ENCODE results near the gene ARHGEF28.

ARHGEF28 gene

GRCh38 chr5:73745836-73746235 lies 119.8 kb downstream of the ARHGEF28 start:
- Histone ChIP-seq H3K79me2 (ENCODE audit: control insufficient read depth, low read length) (no peaks in the 10 kb centered on the region), H3K9me2 (replicated peaks; ENCODE audit: control insufficient read depth, low read length) (no peaks in the 10 kb centered on the region), H3K4me3 (ENCODE audit: low read length) (no peak overlapping the region), H3K27me3 (ENCODE audit: control insufficient read depth, low read length) (0 out of 2 replicates have a peak, but pooled peaks cover 4% of the 10 kb centered on the region), H3K27ac (ENCODE audit: low read depth, low read length) (no peak overlapping the region), H3K4me2 (ENCODE audit: low read length) (no peak overlapping the region), H3K4me1 (ENCODE audit: control insufficient read depth, low read length) (no peaks in the 10 kb centered on the region), H3F3A (ENCODE audit: control insufficient read depth, insufficient read depth) (no peaks in the 10 kb centered on the region), H3K9me3 (ENCODE audit: control insufficient read depth, insufficient read depth, low read length) (no peaks in the 10 kb centered on the region), H3K36me3 (ENCODE audit: control insufficient read depth, low read length) (no peaks in the 10 kb centered on the region), H4K20me1 (ENCODE audit: control insufficient read depth, insufficient read depth, low read depth, low read length) (no peaks in the 10 kb centered on the region)
- TF ChIP-seq, protein P1, sequence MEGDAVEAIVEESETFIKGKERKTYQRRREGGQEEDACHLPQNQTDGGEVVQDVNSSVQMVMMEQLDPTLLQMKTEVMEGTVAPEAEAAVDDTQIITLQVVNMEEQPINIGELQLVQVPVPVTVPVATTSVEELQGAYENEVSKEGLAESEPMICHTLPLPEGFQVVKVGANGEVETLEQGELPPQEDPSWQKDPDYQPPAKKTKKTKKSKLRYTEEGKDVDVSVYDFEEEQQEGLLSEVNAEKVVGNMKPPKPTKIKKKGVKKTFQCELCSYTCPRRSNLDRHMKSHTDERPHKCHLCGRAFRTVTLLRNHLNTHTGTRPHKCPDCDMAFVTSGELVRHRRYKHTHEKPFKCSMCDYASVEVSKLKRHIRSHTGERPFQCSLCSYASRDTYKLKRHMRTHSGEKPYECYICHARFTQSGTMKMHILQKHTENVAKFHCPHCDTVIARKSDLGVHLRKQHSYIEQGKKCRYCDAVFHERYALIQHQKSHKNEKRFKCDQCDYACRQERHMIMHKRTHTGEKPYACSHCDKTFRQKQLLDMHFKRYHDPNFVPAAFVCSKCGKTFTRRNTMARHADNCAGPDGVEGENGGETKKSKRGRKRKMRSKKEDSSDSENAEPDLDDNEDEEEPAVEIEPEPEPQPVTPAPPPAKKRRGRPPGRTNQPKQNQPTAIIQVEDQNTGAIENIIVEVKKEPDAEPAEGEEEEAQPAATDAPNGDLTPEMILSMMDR (IDR thresholded peaks at IDR 0.05; ENCODE audit: low read depth, low read length, poor library complexity, severe bottlenecking): no peak
- TF ChIP-seq EZH2phosphoT487 (IDR thresholded peaks at IDR 0.05; ENCODE audit: borderline replicate concordance, low read length): no peak

DNA sequence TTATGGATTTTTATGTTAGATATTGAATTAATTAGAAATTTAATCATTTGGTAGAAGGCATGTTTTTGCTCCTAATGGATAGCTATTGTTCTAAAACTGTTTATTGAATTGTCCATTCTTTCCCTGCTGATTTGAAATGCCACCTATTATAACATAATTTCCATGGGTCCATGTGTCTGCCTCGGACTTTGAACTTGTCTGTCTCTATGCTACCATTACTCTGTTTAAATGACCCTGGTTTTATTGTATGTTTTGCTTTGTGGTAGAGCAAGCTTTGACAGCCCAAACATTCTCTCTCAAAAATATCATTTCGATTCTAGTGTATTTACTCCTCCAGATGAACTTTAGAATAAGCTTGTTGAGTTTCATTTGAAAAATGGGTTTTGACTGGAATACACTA lies 120.6 kb downstream of the ARHGEF28 start:
- H4K20me1 ChIP-seq (ENCODE audit: control insufficient read depth, insufficient read depth, low read depth, low read length): no peaks in the 10 kb centered on the region
- H3K4me1 ChIP-seq (ENCODE audit: control insufficient read depth, low read length): no peaks in the 10 kb centered on the region
- H3F3A ChIP-seq (ENCODE audit: control insufficient read depth, insufficient read depth): no peaks in the 10 kb centered on the region
- H3K27me3 ChIP-seq (ENCODE audit: control insufficient read depth, low read length): peaks cover 6% of the 10 kb centered on the region; the same call in 1 of the 2 replicates
- no peak overlapping the region for H3K4me3 ChIP-seq (ENCODE audit: low read length)
- no peaks in the 10 kb centered on the region for H3K9me3 ChIP-seq (ENCODE audit: control insufficient read depth, insufficient read depth, low read length)
- H3K79me2 ChIP-seq (ENCODE audit: control insufficient read depth, low read length): no peaks in the 10 kb centered on the region
- H3K36me3 ChIP-seq (ENCODE audit: control insufficient read depth, low read length): no peaks in the 10 kb centered on the region
- no peaks in the 10 kb centered on the region for H3K9me2 ChIP-seq (replicated peaks; ENCODE audit: control insufficient read depth, low read length)
- no peak overlapping the region for H3K27ac ChIP-seq (ENCODE audit: low read depth, low read length)
- TF ChIP-seq EZH2phosphoT487 (IDR thresholded peaks at IDR 0.05; ENCODE audit: borderline replicate concordance, low read length): no peak
- TF ChIP-seq, protein P1 (IDR thresholded peaks at IDR 0.05; ENCODE audit: low read depth, low read length, poor library complexity, severe bottlenecking): no peak
- no peak overlapping the region for H3K4me2 ChIP-seq (ENCODE audit: low read length)

DNA sequence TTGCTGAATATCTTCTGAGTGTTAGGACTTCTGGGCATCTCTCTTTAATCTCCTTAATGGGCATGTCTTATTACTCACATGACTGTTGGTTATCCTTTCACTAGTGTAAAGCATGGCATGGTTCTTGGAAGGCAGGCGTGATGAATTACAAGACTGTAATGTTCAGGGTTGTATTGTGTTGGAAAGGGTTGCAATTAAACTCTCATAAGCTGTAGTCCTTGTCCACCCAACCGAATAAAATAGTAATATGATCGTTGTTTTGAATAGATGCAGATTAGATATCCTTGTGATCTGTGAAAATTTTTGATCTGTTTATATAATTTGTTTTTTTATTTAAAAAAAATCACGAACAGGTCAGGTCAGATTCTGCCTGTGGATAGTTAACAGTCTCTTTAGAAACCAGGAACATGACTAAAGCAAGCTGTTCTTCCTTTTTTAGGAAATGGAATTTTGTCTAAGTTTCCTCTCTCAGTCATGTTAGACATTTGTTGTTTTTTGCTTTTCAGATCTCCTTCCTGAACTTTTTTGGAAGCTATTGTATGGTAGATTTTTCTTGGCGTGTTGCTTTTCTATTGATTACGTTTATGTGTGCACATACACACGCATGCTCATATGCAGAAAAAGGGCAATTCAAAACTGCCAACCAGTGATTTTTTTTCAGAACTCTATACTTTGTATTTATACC lies 121.8 kb downstream of the ARHGEF28 start:
- Histone ChIP-seq H3F3A (ENCODE audit: control insufficient read depth, insufficient read depth) (no peaks in the 10 kb centered on the region), H3K79me2 (ENCODE audit: control insufficient read depth, low read length) (no peaks in the 10 kb centered on the region), H3K4me1 (ENCODE audit: control insufficient read depth, low read length) (no peaks in the 10 kb centered on the region), H3K9me2 (replicated peaks; ENCODE audit: control insufficient read depth, low read length) (no peaks in the 10 kb centered on the region), H3K9me3 (ENCODE audit: control insufficient read depth, insufficient read depth, low read length) (no peaks in the 10 kb centered on the region), H3K27me3 (ENCODE audit: control insufficient read depth, low read length) (peaks cover 6% of the 10 kb centered on the region; the same call in 1 of the 2 replicates), H3K27ac (ENCODE audit: low read depth, low read length) (no peak overlapping the region), H3K4me3 (ENCODE audit: low read length) (no peak overlapping the region), H3K36me3 (ENCODE audit: control insufficient read depth, low read length) (no peaks in the 10 kb centered on the region), H4K20me1 (ENCODE audit: control insufficient read depth, insufficient read depth, low read depth, low read length) (no peaks in the 10 kb centered on the region), H3K4me2 (ENCODE audit: low read length) (no peak overlapping the region)
- TF ChIP-seq EZH2phosphoT487 (IDR thresholded peaks at IDR 0.05; ENCODE audit: borderline replicate concordance, low read length): no peak
- TF ChIP-seq, protein P1 (IDR thresholded peaks at IDR 0.05; ENCODE audit: low read depth, low read length, poor library complexity, severe bottlenecking): no peak

Measured in DOHH2 (cell line).